HG02870 (cell line): ENCODE results near the gene ATRX.
"Not testable (repeated sequence)": the region's sequence is repeated elsewhere in the genome, so short reads cannot be mapped to it uniquely, and the experiment has no call there.

Experiments used
- ATAC-seq: cut with Tn5 transposase; IDR thresholded peaks from one replicate; pipeline ENCODE4 v1.9.1; 2021; ENCODE audit warnings: mild to moderate bottlenecking, moderate library complexity; ENCODE audit not compliant: unreplicated experiment

ATRX gene

GRCh38 chrX:77500164-77500563 is 285.9 kb downstream of the ATRX start:
- ATAC-seq, result not testable (repeated sequence)

GRCh38 chrX:77493677-77494553 is 292.1 kb downstream of the ATRX start:
- no peak for ATAC-seq

DNA sequence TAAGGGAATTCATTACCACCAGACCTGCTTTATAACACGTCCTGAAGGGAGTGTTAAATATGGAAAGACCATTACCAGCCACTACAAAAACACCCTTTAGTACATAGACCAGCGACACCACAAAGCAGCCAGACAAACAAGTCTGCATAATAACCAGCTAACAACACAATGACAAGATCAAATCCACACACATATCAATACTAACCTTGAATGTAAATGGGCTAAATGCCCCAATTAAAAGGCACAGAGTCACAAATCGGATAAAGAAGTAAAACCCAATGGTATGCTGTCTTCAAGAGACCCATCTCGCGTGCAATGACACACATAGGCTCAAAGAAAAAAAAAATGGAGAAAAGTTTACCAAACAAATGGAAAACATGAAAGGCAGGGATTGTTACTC is 302.0 kb downstream of the ATRX start:
- no peak for ATAC-seq

GRCh38 chrX:77455437-77455836 is 330.6 kb downstream of the ATRX start:
- ATAC-seq, result no peak
